Parathyroid adenoma (tissue), 2 donors: ENCODE data around the gene RPS27L.

ENCODE experiments used
- H2AFZ ChIP-seq: fragments of 300-600 bp; sonication (generic); one replicate; pipeline ENCODE4 v1.7.0; 2017; ENCODE audit warnings: antibody characterized with exemption, mild to moderate bottlenecking
- H3K27ac ChIP-seq: fragments of 300-600 bp; sonication (generic); one replicate; pipeline ENCODE4 v1.7.0; 2017
- H3K27me3 ChIP-seq: fragments of 300-600 bp; sonication (generic); one replicate; pipeline ENCODE4 v1.7.0; 2017; ENCODE audit warnings: low read length; ENCODE audit not compliant: control insufficient read depth, insufficient read depth
- H3K36me3 ChIP-seq: fragments of 300-600 bp; sonication (generic); one replicate; pipeline ENCODE4 v1.7.0; 2017; ENCODE audit warnings: low read length; ENCODE audit not compliant: control insufficient read depth, insufficient read depth
- H3K4me1 ChIP-seq: fragments of 300-600 bp; sonication (generic); one replicate; pipeline ENCODE4 v1.7.0; 2017; ENCODE audit warnings: control low read depth
- H3K4me2 ChIP-seq: fragments of 300-600 bp; sonication (generic); one replicate; pipeline ENCODE4 v1.7.0; 2017; ENCODE audit warnings: low read length
- H3K4me3 ChIP-seq: fragments of 300-600 bp; sonication (generic); one replicate; pipeline ENCODE4 v1.7.0; 2017; ENCODE audit warnings: low read depth, low read length
- H3K79me2 ChIP-seq: fragments of 300-600 bp; sonication (generic); one replicate; pipeline ENCODE4 v1.7.0; 2017; ENCODE audit warnings: control low read depth
- H3K9ac ChIP-seq: fragments of 300-600 bp; sonication (generic); one replicate; pipeline ENCODE4 v1.7.0; 2017; ENCODE audit warnings: mild to moderate bottlenecking
- H3K9me3 ChIP-seq: fragments of 300-600 bp; sonication (generic); one replicate; pipeline ENCODE4 v1.7.0; 2017; ENCODE audit warnings: low read length; ENCODE audit not compliant: control insufficient read depth
- TF ChIP-seq, protein P1 (sequence below): fragments of 300-600 bp; sonication (generic); IDR thresholded peaks from one replicate; pipeline ENCODE4 v1.7.0; 2017; ENCODE audit warnings: antibody characterized with exemption, mild to moderate bottlenecking
- donor health status: primary hyperparathyroidism.

Gene RPS27L

DNA sequence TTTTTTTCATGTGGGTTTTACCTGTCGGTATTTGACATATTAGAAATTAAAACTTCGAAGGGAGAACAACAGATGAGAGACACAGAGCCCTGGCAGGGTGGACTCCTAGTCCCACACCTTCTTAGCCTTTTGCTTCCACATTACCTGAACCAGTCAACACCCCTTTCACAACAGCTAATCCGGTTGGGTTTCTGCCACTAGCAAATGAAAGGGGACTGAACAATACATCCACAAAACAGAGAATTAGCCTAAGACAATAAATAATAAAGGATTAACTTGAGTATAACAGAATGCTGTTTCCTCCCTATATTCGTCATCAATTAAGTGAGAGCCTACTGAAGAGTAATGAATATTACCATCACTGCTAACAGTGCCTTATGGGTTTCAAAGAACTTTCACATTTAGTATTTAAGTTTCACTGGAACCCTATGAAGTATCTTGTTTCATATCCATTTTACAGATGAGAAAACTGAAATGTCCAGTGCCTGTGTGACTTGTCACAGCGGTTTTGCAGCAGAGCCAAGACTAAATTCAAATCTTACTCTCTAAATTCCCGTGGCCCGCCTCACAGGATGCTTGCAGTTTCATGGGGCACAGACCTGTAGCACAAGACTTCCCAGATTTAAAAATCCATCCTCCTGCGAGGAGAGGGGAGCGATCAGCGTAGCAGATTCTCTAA lies 31.1 kb upstream of the RPS27L start:
- Histone ChIP-seq H3K27me3 (no peaks in the 10 kb centered on the region), H3K4me3 (peak overlapping the region; percentile 83), H3K4me1 (no peaks in the 10 kb centered on the region), H3K4me2 (peak overlapping the region; percentile 85), H2AFZ (peak overlapping the region; percentile 89), H3K79me2 (peaks cover 11% of the 10 kb centered on the region), H3K9ac (no peak overlapping the region), H3K36me3 (no peaks in the 10 kb centered on the region), H3K9me3 (no peaks in the 10 kb centered on the region), H3K27ac (peak overlapping the region; percentile 24)
- TF ChIP-seq, protein P1, sequence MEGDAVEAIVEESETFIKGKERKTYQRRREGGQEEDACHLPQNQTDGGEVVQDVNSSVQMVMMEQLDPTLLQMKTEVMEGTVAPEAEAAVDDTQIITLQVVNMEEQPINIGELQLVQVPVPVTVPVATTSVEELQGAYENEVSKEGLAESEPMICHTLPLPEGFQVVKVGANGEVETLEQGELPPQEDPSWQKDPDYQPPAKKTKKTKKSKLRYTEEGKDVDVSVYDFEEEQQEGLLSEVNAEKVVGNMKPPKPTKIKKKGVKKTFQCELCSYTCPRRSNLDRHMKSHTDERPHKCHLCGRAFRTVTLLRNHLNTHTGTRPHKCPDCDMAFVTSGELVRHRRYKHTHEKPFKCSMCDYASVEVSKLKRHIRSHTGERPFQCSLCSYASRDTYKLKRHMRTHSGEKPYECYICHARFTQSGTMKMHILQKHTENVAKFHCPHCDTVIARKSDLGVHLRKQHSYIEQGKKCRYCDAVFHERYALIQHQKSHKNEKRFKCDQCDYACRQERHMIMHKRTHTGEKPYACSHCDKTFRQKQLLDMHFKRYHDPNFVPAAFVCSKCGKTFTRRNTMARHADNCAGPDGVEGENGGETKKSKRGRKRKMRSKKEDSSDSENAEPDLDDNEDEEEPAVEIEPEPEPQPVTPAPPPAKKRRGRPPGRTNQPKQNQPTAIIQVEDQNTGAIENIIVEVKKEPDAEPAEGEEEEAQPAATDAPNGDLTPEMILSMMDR = no peak

DNA sequence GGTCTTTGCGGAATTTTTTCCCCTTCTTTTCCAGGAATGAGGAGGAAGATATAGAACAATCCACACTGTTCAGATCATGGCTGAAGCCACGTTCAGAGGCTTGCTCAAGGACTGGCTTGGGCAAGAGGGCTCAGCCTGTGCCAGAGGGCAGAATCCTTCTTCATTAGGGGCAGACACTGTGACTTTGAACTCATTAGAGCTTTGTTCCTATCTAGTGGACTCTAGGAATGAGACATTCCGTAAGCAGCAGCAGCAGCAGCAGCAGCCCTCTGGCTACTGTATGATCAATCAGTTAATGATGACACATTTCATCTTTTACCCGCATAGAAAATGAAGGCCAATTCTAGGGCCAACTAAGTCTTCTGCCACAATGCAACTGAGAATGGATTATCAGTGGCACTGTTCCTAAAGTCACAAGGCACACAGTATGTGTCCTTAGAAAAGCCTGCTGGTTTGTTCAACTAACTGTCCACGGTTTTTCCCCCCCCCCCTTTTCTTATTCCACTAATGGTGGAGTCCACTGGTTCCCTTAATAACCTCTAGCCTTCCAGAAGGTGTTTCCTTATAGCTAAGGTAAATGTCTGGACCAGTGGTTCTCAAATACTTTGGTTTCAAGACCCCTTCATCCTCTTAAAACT lies 30.4 kb upstream of the RPS27L start:
- Histone ChIP-seq H3K79me2 (peaks cover 8% of the 10 kb centered on the region), H2AFZ (no peak overlapping the region), H3K4me3 (no peak overlapping the region), H3K36me3 (no peaks in the 10 kb centered on the region), H3K27me3 (no peaks in the 10 kb centered on the region), H3K4me1 (no peaks in the 10 kb centered on the region), H3K9ac (no peak overlapping the region), H3K27ac (no peak overlapping the region), H3K9me3 (no peaks in the 10 kb centered on the region), H3K4me2 (no peak overlapping the region)
- TF ChIP-seq, protein P1 = no peak

DNA sequence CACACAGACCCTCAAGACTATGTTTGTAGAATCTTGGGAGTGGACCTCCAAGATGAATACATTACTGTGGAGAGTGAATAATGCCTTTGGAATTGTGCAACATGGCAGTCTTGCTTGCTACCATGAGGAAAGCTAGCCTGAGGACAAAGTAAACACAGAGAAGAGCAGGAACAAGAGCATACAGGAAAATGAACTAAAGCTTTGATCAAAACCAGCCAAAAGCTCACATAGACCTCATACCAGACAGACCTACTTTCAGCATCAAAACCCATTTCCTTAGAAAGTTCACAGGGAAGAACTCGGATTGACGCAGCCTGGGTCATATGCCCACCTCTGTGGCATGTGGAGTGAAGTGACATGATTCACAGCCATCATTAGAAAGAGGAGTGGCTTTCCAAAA lies 28.8 kb upstream of the RPS27L start:
- TF ChIP-seq, protein P1 = no peak
- no peaks in the 10 kb centered on the region for H3K27me3 ChIP-seq
- H3K4me1 ChIP-seq = no peaks in the 10 kb centered on the region
- no peak overlapping the region for H2AFZ ChIP-seq
- H3K4me2 ChIP-seq = no peak overlapping the region
- H3K27ac ChIP-seq = no peak overlapping the region
- peaks cover 3% of the 10 kb centered on the region for H3K79me2 ChIP-seq
- no peak overlapping the region for H3K9ac ChIP-seq
- no peaks in the 10 kb centered on the region for H3K9me3 ChIP-seq
- no peaks in the 10 kb centered on the region for H3K36me3 ChIP-seq
- H3K4me3 ChIP-seq = no peak overlapping the region

GRCh38 chr15:63185206-63185605 lies 27.9 kb upstream of the RPS27L start:
- Histone ChIP-seq H3K9me3 (no peaks in the 10 kb centered on the region), H3K27me3 (no peaks in the 10 kb centered on the region), H3K79me2 (peaks cover 3% of the 10 kb centered on the region), H3K4me1 (no peaks in the 10 kb centered on the region), H3K4me3 (no peak overlapping the region), H3K36me3 (no peaks in the 10 kb centered on the region), H3K4me2 (no peak overlapping the region), H3K9ac (no peak overlapping the region), H3K27ac (no peak overlapping the region), H2AFZ (no peak overlapping the region)
- TF ChIP-seq, protein P1 = no peak

DNA sequence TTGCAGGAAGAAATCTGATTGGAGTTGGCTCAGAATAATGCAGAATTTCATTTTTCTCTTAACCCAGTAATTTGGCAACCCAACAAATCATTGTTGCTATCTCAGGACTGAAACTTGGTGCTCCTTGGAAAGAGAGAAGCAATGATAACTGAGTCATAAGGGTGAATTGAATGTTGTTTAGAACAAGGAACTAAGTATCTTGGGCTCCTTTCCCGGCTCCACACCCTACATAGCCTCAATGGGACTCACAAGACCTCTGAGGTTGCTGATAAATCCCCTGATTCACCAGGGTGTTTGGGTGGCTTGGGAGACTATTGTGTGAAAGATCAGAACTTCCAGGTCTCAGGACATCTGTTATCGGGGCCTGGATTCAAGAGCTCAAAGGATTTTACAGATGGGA lies 24.4 kb upstream of the RPS27L start:
- H3K9me3 ChIP-seq = no peaks in the 10 kb centered on the region
- no peak overlapping the region for H3K9ac ChIP-seq
- H3K4me1 ChIP-seq = no peaks in the 10 kb centered on the region
- H3K27ac ChIP-seq = no peak overlapping the region
- H3K4me2 ChIP-seq = no peak overlapping the region
- no peak overlapping the region for H2AFZ ChIP-seq
- no peaks in the 10 kb centered on the region for H3K27me3 ChIP-seq
- no peaks in the 10 kb centered on the region for H3K36me3 ChIP-seq
- H3K79me2 ChIP-seq = no peaks in the 10 kb centered on the region
- TF ChIP-seq, protein P1 = no peak
- H3K4me3 ChIP-seq = no peak overlapping the region
